Activated CD4-positive, alpha-beta T cell treated with anti-CD3 and anti-CD28 coated beads, Interleukin-2, amount 50 U/mL, for 1 hour (primary cell): ENCODE measurements around the gene SPR.

ENCODE experiments used
- DNase-seq: peaks from one replicate; pipeline ENCODE4 v3.0.0-alpha.2; 2020

The SPR gene

DNA sequence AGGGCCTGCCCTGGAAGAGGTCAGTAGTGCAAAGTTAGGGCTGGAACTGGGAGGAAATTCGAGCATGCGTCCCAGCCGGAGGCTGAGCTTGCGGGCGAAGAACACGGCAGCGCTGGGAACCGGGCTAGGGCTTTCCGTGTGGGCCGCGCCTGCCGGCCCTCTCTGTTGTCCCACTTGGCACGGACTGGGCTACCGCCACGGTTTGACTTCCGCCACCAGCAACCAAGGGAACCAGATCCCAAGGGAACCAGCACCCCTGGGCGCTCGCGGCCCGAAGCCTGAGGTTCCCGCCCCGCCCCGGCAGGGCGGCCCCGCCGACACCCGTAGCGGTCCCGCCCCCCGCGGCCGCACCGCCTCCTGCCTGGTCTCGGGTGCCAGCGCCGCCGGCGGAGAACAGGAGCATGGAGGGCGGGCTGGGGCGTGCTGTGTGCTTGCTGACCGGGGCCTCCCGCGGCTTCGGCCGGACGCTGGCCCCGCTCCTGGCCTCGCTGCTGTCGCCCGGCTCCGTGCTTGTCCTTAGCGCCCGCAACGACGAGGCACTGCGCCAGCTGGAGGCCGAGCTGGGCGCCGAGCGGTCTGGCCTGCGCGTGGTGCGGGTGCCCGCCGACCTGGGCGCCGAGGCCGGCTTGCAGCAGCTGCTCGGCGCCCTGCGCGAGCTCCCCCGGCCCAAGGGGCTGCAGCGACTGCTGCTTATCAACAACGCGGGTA is at the start of gene SPR:
Gene SPR, plus strand, starts transcription at position 377 of the 708 bp plus-strand sequence. Its CDS starts 25 bp downstream, at position 402.
- peak; percentile 43 for DNase-seq

DNA sequence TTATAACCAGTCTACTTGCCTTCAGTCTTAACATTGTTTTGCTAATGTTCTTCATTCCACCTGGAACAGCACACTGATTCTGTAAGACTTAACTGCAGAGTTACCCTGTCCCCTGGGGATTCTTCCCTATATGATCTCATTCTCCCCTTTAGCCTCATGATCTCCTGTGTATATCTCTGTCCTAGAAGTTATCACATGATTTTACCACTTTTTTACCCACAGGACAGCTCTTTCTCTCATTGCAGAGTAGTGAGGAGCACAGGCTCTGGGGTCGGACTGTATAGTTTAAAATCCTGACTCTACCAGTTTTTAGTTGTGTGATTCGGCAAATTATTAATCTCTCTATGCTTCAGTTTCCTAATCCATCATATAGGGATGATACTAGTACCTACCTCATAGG is 47.1 kb upstream of the SPR start:
- DNase-seq, result no peak

DNA sequence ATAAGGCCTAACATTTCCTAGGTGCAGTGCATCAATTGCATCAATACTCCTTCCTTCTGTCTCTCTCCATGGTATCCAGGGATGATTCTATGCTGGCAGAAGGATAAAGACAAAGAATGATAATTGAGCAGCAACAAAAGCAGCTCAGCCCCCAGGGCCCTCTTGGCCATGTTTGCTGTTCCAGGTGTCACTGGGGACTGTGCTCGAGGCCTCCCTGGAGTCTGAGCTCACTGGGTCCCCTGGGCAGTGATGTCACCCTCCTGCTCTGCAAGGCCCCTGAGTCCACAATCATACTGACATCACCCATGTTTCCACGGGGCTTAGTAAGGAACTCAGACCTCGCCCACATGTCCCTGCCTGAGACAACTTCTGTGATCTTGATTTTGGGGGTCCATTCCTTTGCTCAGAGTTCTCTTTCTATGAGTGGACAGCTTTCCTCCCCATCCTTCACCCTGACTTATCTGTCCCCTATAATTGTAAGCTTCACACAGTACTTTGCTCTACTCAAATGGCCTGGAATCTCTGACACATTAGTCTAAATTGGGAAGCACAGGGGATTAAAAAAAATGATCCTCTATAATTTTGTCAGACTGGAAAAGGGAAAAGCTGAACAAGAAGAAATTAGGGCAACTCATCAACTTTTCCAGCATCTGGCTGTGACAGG is 45.6 kb upstream of the SPR start:
- no peak for DNase-seq

DNA sequence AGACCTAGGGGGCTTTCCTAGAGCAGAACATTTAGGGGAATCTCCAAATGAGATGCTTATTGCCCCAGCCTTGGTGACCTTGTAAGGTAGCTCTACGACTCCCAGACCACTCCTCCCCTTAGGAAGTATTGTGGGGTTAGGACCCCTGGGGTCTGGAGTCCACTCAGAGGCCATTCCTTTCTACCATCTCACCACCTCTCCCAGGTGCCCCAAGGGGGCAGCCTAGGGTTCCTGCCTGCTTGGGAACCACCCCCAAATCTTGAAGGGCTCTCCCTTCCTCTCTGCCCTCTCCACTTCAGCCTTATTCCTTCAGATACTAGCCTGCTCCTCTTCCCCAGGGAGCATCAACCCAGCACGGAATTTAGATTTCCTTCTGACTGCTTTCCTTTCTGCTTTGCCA is 43.9 kb upstream of the SPR start:
- no peak for DNase-seq

DNA sequence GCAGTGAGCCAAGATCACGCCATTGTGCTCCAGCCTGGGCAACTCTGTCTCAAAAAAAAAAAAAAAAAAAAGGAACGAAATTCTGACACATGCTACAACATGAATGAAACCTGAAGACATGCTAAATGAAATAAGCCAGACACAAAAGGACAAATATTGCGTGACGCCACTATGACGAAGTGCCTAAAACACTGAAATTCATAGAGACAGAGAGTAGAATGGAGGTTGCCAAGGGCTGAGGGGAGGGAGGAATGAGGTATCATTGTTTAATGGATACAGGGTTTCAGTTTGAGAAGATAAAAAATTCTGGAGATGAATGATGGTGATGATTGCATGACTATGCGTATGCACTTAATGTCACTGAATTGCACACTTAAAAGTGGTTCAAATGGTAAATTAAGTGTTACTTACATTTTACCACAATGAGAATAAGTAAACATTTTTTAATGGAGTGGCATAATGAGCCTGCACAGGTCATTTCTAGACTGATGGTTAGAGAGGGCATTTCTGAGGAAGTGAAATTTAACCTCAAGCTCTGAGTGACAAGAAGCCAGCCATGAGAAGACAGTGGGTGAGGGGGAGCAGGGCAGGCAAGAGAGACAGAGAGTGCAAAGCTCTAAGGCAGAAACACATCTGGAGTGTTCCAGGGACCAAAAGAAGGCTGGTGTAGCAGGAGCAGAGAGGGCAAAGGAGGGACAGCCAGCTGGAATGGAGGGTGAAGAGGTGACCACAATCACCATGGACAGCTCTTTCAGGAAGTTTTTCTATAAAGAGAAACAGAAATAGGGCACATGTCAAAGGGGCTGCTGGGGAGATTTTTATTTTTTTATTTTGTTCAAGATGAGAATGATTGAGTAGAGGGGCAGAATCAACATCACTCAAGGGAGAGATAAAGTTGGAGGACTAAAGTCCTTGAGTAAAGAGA is 40.8 kb upstream of the SPR start:
- DNase-seq, result no peak

DNA sequence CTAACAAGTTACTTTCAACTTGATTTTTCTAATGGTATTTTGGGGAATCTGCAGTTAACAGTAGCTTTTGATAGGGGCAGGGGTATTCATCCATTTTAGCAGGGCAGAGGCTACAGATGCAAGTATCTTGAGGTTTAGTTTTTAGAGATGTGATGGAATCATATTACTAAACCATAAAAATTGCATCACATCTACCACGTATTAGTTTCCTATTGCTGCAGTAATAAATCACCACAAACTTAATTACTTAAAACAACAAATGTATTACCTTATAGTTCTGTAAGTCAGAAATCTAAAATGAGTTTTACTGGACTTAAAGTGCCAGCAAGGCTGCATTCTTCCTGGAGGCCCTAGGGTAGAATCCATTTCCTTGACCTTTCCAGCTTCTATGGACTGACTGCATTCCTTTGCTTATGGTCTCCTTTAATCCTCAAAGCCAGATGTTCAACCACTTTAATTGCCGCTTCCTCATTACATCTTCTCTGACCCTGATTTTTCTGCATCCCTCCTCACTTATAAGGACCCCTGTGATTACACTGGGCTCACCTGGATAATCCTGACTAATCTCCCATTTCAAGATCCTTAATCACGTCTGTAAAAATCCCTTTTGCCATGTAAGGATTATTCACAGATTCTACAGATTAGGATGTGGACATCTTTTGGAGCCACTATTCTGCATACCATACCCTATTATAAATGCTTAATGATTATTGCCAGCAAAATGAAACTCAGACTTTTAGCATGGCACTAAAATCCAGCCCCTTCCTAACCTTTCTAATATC is 39.5 kb upstream of the SPR start:
- no peak for DNase-seq

DNA sequence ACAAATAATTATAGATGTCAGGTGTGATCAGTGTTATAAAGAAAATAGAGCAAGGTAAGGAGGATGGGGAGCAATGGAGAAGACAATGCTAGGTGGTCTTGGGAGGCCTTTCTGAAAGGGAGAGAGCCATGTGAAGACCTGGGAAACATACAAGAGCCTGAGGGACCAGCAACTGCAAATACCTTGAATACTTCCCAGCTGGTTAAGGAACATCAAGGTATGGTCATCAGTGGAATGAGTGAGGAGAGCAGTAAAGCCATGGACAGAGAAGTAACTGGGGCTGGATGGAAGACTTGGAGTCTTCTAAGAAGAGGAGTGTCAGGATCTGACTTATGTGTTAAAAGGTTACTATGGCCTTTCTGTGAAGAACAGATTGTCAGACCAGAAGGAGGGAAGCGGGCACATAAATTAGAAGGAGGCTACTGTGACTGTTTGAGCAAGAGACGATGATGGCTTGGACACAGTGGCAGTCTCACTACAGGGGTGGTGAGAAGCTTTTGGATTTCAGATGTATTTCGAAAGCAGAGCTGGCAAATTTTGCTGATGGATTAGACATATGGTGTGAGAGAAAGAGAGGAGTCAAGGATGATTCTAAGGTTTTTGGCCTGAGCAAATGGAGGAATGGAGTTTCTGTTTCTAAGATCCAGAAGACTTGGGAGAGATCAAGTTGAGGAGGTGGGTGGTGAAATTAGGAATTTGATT is 38.6 kb upstream of the SPR start:
- no peak for DNase-seq

DNA sequence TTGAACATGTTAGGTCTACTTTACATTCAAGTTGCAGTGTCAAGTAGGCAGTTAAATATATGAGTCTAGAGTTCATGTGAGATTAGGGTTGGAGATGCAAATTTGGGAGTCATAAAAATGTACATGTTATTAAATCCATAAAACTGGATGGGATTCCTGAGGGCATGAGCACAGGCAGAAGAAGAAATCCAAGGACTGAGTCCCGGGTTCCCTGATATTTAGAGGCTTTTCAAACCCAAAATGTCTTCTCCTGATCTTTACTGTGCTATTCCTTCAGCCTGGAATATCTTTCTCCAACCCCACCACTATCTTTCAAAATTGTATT is 38.1 kb upstream of the SPR start:
- DNase-seq, result no peak

DNA sequence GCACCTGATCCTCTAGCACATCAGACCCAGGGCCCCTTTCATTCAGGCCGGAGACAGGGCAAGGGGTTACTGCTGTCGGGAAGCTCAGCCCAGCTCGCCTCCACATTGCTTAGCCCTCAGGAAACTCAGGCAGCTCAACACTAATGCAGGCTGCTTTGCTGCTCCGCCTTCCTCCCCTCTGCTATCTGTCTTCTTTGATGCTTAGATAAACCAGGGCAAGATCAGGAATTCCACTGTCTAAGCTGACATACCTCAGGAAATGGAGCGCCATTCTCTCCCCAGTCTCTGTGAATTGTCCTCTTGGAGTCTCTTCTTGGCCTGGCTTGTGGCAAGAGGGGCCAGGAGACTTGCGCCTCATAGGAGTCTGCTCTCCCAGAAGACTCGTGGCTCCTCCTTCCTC is 35.9 kb upstream of the SPR start:
- no peak for DNase-seq

DNA sequence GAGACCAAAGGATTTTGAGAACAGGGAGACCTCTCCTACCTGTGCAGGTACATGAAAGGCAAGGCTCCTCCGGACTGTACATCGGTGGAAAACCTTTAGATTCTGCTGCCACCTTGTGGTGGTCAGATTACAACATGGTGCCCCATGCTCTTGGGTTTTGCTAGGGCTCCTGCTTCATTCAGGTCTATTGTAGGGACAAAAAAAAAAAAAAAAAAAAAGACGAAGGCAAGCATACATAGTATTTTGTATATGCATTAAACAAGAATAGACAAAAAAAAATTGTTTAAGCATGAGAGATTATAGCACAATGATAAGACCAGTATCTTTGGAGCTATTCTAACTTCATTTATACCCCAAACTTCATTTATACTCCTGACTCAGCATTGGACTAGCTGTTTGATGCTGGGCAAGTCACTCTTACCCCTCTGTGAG is 27.4 kb upstream of the SPR start:
- DNase-seq, result peak; percentile 56

DNA sequence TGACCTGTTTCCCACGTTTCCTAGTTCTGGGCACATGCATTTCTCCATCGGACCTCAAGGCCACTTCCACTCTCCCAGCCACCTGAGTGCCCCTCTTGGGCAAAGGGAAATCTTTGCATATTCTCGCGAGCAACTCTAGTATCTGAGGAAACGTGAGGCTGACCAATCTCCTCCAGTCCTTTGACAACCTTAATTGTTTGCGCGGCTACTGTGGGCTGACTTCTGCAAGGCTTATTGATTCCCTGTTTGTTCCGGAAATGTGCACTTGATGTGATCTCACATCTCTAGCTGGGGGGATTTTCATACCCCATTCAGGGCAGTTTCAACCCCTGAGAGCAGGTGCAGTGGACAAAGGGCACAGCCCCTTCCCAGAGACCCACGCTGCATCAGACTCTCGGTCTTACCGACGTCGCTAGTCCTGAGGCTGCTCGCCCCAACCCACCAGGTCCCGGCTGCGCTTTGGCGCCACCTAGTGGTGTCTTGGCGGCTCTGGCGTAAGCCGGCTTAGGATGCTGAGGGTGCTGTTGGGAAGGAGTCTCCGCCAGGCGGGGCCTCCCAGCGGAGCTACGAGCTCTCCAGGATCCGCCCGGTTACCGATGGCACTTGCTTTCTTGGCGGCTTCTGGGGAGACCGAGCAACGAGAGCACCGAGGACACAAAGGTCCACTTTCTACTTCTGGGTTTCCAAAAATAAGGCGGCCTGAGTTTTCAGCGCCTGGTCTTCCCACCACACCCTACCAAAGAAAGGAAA is 24.8 kb upstream of the SPR start:
- peak; percentile 84 for DNase-seq

DNA sequence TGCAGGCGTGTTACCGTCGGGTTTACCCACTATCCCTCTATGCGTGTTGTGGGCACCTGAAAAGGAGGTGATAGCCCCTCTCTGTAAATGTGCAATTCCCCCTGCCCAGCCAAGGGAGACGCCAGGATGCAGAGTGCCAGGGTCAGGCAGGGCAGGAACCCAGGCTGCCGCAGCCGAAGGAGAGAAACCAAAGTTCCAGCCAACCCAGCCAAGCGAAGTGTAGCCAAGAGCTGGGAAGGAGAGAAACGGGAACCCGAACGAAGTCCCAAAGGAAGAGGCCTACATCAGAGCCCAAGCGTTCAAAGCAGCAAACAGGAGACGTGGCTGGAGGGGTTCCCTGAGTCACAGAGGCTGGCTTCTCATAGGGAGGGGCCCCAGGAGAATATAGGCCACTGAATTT is 24.2 kb upstream of the SPR start:
- DNase-seq, result no peak

DNA sequence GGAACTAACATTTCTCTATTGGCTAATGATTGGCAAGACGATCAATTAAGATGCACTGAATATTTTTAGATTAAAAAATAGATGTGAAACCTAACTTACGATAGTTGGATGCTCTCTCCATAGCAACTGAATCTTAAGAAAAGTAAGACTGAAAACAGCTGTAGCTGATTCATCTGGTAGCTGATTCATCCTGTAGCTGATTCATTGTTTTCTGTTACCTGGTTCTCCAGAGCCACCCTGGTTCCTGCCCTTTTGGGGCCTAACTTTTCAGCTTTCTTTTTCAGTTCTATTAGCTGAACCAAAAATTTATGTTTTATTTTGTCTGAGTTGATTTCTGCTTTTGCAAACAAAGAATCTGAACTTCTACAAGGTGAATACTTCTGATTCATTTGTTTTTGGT is 22.7 kb upstream of the SPR start:
- DNase-seq, result no peak

DNA sequence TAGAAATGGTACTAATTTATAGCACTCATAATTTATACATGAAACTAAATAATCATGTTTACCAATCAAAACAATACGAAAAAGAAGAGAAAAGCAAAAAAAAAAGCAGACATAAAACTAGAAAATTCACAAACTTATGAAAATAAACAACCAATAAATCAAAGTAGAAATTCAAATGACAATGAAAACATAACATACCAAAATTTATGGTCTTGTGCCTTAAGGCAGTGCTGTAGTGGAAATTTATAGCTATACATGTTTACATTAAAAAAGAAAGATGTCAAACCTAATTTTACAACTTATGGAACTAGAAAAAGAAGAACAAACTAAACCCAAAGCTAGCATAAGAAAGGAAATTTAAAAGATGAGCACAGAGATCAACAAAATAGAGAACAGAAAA is 16.1 kb upstream of the SPR start:
- no peak for DNase-seq

DNA sequence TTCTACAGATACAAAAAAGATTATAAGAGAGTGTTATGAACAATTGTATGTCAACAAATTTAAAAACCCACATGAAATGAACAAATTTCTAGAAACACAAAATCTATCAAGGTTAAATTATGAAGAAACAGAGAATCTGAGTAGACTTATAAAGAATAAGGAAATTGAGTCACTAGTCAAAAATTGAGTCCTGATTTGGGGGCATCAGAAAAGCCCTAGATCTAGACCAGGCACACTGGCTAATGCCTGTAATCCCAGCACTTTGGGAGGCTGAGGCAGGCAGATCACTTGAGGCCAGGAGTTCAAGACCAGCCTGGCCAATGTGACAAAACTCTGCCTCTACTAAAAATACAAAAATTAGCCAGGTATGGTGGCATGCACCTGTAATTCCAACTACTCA is 15.3 kb upstream of the SPR start:
- no peak for DNase-seq

DNA sequence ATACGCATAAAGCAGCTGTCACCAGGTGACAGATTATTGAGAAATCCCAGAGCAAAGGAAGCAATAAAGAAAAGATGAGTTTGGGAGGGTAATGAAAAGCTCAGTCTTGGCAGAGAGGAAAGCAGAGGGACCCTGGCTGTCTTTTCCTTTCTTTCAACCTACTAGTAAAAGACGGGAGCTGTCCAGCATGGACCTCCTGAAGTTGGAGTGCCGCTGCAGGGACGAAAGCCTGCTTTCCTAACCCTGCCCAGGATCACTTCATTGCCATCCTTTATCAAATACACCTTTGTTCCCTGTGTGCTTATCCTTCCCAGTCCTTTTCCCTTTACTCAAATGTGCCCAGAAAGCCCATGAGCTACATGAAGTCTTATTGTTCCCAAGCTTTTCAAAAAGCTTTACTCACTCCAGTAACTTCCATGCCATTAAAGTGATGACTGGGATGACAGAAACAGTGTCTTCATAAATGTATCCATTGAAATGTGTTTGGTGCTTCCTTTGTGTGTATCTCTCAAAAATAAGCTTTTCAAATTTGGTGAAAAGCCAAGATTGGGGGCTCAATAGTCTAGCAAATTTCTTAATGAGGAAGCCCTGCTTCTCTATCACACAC is 3.7 kb upstream of the SPR start:
- peak; percentile 23 for DNase-seq

DNA sequence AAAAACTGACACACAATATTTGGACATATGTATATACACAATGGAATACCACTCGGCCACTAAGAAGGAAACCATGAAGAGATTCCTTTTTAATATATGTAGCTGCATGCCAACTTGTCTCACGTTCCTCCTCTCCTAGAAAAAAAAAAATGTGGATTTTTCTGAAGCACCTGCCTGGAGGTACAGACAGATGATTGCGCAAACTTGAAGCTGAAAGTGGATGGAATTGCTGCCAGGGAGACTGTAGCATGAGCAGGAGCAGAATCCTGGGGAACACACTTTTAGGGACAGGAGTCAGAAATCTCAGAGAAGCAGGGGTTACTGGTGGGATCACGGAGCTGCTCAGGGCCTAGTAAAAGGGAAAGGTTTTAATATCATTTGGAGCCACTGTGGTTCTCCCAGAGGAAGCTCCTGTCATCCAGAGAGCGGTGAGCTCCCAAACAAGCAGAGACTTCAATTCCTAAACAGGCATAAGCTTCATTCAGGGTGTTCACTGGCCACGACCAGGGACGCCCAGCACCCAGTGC is 640 bp upstream of the SPR start:
- DNase-seq, result no peak

DNA sequence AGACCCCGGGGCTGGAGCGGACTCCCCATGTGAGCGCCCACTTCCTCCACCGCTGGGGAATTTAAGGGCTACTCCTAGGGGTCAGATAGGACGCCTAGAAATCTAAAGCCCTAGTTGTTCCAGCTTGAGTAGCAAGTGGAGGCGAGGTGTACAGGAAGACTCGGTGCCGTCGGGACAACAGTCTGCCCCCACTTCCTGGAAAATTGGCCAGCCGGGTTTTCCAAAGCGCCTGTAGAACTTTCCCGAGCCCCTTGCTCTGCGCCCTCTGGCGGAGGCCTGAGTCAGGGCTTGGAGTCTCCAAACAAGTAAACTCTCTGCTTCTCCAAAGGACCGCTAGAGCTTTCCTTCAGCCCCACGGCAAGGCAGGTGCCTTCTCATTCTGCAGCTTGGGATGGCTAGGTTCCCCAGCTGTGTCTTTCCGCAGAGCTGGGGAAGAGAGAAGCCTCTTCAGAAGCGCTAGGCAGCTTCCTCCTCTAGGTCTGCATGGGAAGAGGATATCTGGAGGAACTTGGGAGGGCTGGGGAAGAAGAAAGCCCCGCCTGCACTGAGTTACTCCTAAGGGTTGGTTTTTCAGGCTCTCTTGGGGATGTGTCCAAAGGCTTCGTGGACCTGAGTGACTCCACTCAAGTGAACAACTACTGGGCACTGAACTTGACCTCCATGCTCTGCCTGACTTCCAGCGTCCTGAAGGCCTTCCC is 681 bp downstream of the SPR start:
- peak; percentile 42 for DNase-seq

DNA sequence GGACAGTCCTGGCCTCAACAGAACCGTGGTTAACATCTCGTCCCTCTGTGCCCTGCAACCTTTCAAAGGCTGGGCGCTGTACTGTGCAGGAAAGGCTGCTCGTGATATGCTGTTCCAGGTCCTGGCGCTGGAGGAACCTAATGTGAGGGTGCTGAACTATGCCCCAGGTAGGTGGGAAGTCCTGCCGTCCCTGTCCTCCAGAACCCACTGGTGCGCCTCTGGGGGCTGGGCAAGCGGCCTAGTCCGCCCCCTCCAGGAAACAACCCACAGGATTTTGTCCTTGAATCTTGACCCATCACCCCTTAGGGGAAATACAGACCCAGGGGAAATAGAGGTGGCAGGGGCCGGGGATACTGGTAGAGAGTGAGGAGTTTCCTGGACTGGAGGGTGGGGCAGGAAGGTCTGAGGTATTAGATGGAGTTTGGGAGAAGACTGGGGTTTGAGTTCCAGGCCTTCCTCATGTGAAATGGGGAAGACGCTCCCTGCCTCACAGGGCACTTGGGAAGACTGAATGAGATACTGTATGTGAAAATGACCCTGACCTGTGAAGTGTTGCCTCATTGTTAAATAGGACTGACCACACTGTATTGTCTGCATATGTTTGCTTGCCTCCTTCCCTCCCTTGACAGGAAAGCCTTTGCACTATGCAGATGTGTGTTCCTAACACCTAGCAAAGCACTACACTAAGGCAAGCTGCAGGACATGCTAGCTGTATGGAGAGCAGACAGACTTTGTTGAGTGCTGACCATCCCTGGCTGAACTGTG is 1.4 kb downstream of the SPR start:
- no peak for DNase-seq
